ENCODE measurements around the gene PKDREJ. TPM values are rescaled to one million over a fixed set of nuclear protein-coding genes. Genes with fewer than 3 reads are reported as not detected.
A peak's percentile ranks its signal among the peaks of the same experiment; 100 is the strongest.

Gene PKDREJ
- total and polyA plus RNA-seq, 2 of the 4 experiments (the other 2 are of a cell fraction): 0.02 TPM; not detected in 1

DNA sequence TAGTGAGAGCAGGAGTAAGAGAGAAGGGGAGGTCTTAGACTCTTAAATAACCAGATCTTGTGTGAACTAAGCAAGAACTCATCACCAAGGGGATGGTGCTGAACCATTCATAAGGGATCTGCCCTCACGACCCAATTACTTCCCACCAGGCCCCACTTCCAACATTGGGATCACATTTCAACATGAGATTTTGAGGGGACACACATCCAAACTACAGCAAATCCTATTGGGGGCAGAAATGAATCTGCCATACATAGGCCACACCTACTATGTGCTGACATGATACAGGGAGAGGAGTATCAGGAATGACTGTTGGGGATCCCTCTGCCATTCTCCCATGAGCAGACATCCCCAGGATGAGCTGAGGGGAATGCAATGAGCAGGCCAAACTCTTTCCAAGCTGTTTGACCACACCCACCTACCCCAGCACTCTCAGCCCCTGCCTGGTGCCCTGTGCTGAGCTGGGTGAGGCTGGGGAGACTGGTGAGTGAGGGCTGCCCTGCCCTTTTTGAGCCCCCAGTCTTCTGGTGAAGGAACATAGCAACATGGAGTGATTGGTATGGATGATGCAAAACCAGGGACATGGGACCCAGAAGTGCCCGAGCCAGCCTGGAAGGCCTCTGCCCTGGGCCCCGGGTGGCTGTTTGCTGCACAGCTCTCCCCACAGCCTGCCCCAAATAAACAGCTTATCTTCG is 32.3 kb upstream of the PKDREJ start:
- Histone ChIP-seq H4K5ac (ENCODE audit: low read depth, low read length) (peak overlapping the region; percentile 51), H2AK5ac (ENCODE audit: low read depth, low read length) (peak overlapping the region; percentile 91), H4K8ac (ENCODE audit: low read depth in 2 of 2, low read length in 2 of 2) (peak overlapping the region; percentile 76 to 99), H3K23ac (ENCODE audit: low read depth, low read length) (peak overlapping the region; percentile 58), H3K27me3 (ENCODE audit: control insufficient read depth, insufficient read depth, low read length) (no peaks in the 10 kb centered on the region), H3K4me2 (ENCODE audit: low read depth, low read length) (peak overlapping the region; percentile 66; the same call in 1 of the 2 replicates), H3K56ac (ENCODE audit: extremely low read depth, insufficient read depth, low read length) (no peak overlapping the region), H2BK20ac (ENCODE audit: low read depth, low read length) (0 out of 2 replicates have a peak overlapping the region, but pooled peaks have one; percentile 20), H2BK120ac (ENCODE audit: low read depth, low read length) (no peak overlapping the region; the same call in 1 of the 2 replicates), H3K27ac (ENCODE audit: insufficient read depth, low read length) (peak overlapping the region; percentile 71; the same call in 1 of the 2 replicates), H3K9me1 (ENCODE audit: insufficient read depth, low read length) (peaks cover 26% of the 10 kb centered on the region), H3K36me3 (ENCODE audit: control insufficient read depth, insufficient read depth, low read length) (peaks cover 26% of the 10 kb centered on the region; the same call in 1 of the 2 replicates), H2BK15ac (ENCODE audit: low read depth, low read length) (no peak overlapping the region), H3K9ac (ENCODE audit: low read depth, low read length) (peak overlapping the region; percentile 62; the same call in 1 of the 2 replicates), H4K20me1 (ENCODE audit: insufficient read depth, low read length) (no peaks in the 10 kb centered on the region), H3K14ac (replicated peaks; ENCODE audit: low read depth, low read length) (peak overlapping the region; percentile 77; the same call in 1 of the 2 replicates), H3K9me3 (ENCODE audit: control insufficient read depth, insufficient read depth, low read length) (no peaks in the 10 kb centered on the region), H3K18ac (ENCODE audit: low read depth, low read length) (no peak overlapping the region), H2BK5ac (ENCODE audit: low read depth, low read length, poor library complexity, severe bottlenecking) (no peak overlapping the region), H2AFZ (replicated peaks; ENCODE audit: low read length, poor library complexity) (peak overlapping the region; percentile 94), H3K4ac (ENCODE audit: low read depth, low read length) (peak overlapping the region; percentile 80), H3K4me3 (ENCODE audit: insufficient read depth, low read depth, low read length) (no peak overlapping the region), H3K4me1 (ENCODE audit: control insufficient read depth, insufficient read depth, low read length) (peaks cover 11% of the 10 kb centered on the region), H3K79me1 (ENCODE audit: low read depth in 1 of 2, low read length in 2 of 2) (peaks cover 8 to 36% of the 10 kb centered on the region in 2 experiments; a peak in 3 of 4 replicates), H4K91ac (ENCODE audit: insufficient read depth, low read depth, low read length) (peak overlapping the region; percentile 87), H2AK9ac (replicated peaks; ENCODE audit: low read depth, low read length, poor library complexity) (peak overlapping the region; percentile 90)
- in situ Hi-C loops (cut with MboI; ENCODE audit: low sequenced_read_pairs) (loop anchor here (5.0 kb wide), 1 partner anchor 173 kb away; no protein-coding TSS in a partner anchor), intact Hi-C loops (cut with micrococcal nuclease) (loop anchor here (5.0 kb wide), 1 partner anchor 173 kb away; no protein-coding TSS in a partner anchor), dilution Hi-C loops (cut with HindIII; ENCODE audit: low sequenced_read_pairs, unreplicated experiment) (no loop called here)
- no TSS peak for BruUV-seq (replicated peaks)
- TF ChIP-seq POLR2A (IDR thresholded peaks at IDR 0.05; ENCODE audit: low read depth, low read length): no peak
- no peak for TF ChIP-seq SMC3 (IDR thresholded peaks at IDR 0.05; ENCODE audit: low read depth, low read length)
- TF ChIP-seq MAFK (IDR thresholded peaks at IDR 0.05; ENCODE audit: low read depth, low read length): no peak
- no peak for TF ChIP-seq MXI1 (IDR thresholded peaks at IDR 0.05; ENCODE audit: borderline replicate concordance, low read depth, low read length)
- TF ChIP-seq, protein P1, sequence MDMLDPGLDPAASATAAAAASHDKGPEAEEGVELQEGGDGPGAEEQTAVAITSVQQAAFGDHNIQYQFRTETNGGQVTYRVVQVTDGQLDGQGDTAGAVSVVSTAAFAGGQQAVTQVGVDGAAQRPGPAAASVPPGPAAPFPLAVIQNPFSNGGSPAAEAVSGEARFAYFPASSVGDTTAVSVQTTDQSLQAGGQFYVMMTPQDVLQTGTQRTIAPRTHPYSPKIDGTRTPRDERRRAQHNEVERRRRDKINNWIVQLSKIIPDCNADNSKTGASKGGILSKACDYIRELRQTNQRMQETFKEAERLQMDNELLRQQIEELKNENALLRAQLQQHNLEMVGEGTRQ (IDR thresholded peaks at IDR 0.05; ENCODE audit: low read depth, low read length): no peak
- TF ChIP-seq CHD1 (IDR thresholded peaks at IDR 0.05; ENCODE audit: low read depth, low read length): no peak
- ChIA-PET POLR2A (ENCODE audit: unreplicated experiment) (no interaction called here), CTCF (no interaction called here)
- 39% methylated on average over 2 of the region's 4 CpGs; no CpG with 5 or more reads in 1 of the 2 experiments for WGBS, 2 experiments (ENCODE audit: extremely low coverage in 2 of 2, insufficient read length in 1 of 2)
- ATAC-seq (ENCODE audit: low read depth) (no peak), DNase-seq (no peak)
